ENCODE data around the gene GALNT6.

GALNT6 gene

DNA sequence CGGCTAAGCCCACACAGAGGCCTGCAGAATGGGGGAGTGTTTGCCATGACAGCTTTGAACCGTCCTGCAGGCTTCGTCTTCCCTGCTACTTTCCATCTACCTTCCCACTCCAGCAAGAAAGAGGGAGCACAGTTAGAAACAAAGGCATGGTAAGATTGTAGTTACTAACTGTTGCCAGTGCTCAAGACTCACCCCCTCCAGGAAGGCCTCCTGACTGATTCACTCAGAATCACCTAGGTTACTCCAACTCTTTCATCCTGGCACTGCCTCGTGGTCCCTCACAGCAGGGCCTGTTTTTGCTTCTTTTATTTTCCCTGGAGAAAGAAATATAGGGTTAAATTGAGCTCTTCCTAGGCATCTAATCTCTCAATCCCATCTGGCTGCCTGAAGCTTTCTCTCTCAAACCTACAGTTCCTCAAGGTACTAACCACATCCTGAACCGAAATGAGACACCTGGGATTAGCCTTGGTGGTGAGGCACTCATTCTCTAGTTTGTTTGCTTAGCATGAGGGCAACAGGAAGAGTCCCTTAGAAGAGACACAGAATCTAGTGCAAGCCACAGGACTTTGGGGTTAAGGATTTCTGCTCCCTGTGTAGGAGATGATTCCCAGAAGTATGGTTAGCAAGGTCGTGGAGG lies 7.8 kb downstream of the GALNT6 start:
- H3K4me3 ChIP-seq (ENCODE audit: low read depth, low read length) = no peak overlapping the region
- TF ChIP-seq, protein P1, sequence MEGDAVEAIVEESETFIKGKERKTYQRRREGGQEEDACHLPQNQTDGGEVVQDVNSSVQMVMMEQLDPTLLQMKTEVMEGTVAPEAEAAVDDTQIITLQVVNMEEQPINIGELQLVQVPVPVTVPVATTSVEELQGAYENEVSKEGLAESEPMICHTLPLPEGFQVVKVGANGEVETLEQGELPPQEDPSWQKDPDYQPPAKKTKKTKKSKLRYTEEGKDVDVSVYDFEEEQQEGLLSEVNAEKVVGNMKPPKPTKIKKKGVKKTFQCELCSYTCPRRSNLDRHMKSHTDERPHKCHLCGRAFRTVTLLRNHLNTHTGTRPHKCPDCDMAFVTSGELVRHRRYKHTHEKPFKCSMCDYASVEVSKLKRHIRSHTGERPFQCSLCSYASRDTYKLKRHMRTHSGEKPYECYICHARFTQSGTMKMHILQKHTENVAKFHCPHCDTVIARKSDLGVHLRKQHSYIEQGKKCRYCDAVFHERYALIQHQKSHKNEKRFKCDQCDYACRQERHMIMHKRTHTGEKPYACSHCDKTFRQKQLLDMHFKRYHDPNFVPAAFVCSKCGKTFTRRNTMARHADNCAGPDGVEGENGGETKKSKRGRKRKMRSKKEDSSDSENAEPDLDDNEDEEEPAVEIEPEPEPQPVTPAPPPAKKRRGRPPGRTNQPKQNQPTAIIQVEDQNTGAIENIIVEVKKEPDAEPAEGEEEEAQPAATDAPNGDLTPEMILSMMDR (IDR thresholded peaks at IDR 0.05; ENCODE audit: borderline replicate concordance, insufficient read depth, low read depth, low read length) = no peak

DNA sequence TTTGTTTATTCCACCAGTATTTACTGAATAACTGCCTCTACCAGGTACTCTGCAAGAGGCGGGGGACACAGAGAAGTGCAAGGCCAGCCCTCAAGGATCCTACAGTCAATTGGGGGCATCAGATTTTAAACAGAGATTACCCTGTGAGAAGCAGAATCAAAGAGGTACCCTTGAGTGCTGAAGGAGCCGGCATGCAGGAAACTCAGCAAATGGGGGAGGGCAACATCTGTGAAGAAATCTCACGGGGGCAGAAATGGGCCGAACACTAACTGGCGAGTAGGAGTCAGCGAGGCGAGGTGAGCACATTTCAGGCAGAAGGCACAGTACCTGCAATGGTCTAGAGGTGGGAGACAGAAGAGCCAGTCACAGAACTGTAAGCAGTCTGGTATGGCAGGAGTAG lies 9.0 kb downstream of the GALNT6 start:
- H3K4me3 ChIP-seq (ENCODE audit: low read depth, low read length) = no peak overlapping the region
- TF ChIP-seq, protein P1 (IDR thresholded peaks at IDR 0.05; ENCODE audit: borderline replicate concordance, insufficient read depth, low read depth, low read length) = no peak

DNA sequence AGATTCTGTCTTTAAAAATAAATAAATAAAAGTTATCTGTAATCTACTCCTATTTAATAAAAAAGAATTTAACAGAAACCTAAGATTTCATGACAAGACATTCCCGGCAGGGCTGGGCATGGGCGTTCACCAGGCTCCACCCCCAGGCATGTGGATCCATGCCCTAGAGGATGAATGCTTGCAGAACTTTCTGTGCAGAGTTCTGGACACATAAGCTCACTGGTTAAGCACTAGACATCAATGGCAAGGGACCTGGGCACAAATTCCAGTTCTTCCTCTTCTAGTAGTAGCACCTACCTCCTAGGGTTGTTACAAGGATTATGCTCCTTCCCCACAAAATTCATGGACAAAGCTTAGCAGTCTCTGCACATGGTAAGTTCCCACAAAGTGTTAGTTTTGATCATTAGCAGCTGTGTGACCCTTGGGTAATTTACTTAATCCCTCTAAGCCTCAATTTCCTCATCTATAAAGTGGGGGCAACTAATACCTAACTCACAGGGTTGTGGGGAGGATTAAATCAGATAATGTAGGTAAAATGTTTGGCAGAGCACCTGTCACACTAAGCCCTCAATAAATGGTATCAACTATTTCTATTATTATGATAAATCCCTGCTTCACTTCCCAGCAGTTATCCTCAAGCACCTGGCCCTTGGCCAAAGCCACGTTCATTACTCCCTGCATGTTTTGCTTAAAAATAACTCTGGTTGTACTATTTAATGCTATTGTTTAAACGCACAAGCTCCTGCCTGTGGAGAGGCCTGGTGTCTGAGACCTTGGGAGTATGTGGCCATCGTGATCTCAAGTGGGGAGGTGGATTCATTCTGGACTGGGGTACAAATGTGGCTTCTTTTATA lies 9.8 kb downstream of the GALNT6 start:
- no peak overlapping the region for H3K4me3 ChIP-seq (ENCODE audit: low read depth, low read length)
- TF ChIP-seq, protein P1 (IDR thresholded peaks at IDR 0.05; ENCODE audit: borderline replicate concordance, insufficient read depth, low read depth, low read length) = no peak

DNA sequence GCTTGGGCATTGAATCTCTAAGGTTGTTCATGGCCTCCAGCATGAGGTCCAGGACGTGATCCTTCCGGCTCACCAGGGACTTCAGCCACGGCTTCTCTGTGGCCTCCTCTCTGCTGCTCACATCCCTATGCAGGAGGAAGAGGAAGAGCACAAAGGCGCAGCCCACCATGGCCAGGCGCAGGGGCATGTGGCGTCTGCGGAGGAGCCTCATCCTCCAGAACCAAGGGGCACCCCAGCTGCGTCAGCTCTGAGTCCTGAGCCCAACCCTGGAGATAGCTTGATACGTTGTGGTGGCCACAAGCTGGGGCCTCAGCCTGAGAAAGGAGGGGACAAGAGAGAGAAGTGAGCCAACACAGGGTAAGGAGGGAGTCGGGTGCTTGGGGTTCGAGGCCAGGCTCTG lies 11.6 kb downstream of the GALNT6 start:
- TF ChIP-seq, protein P1 (IDR thresholded peaks at IDR 0.05; ENCODE audit: borderline replicate concordance, insufficient read depth, low read depth, low read length) = no peak
- H3K4me3 ChIP-seq (ENCODE audit: low read depth, low read length) = no peak overlapping the region

DNA sequence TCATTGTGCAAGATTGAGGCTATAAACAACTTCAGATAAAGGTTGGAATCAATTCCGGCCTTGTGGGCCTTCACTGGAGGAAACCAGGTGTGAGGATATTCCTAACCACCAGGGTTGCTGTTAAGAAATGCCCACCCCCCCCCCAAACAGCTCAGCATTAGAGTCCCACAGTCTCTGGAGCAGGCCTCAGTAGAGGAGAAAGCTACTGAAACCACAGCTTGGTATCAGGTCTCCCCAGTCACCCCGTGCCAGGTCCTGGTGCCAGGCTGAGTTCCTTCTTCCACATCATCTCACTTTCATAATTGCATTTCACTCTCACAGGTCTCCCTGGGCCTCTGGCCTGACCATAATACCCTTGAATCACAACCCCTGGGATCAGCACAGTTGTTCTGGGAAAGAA lies 12.5 kb downstream of the GALNT6 start:
- no peak overlapping the region for H3K4me3 ChIP-seq (ENCODE audit: low read depth, low read length)
- TF ChIP-seq, protein P1 (IDR thresholded peaks at IDR 0.05; ENCODE audit: borderline replicate concordance, insufficient read depth, low read depth, low read length) = no peak

DNA sequence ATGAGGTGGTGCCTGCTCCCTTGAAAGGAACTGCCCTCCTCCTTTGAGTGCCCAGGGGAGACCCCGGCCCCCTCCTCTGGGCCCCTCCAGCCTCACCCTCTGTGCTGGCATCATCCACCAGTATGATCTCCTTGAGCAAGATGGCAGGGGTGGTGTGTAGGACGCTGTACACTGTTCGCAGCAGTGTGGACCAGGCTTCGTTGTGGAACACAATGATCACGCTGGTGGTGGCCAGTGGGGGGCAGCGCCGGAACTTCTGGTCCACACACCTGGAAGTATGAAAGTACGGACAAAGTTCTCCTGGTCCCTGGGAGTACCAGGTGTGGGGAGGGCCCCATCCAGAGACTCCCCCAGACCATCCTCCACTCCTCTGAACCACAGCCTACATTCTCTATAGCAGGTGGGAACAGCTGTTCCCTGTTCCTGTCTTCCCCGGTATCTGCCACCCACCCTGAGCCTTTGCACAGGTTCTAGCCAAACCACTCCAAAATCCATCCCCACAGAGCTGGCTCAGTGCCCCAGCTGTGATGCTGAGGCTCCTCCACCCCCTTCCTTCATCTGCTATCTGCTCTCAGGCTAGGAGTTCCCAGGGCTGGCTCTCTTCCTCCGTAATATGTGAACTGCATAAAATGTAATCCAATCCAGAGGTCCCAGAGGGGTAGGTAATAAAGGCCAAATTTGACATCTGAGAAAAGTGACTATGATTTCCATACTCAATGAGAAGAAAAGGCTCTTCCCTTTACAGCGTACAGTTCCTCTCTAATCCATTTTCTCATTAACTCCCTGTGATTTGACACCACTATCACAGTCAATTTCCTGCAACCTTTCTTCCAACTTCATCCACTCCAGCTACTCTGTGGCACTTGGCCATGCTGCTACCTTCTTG lies 13.9 kb downstream of the GALNT6 start:
- no peak overlapping the region for H3K4me3 ChIP-seq (ENCODE audit: low read depth, low read length)
- TF ChIP-seq, protein P1 (IDR thresholded peaks at IDR 0.05; ENCODE audit: borderline replicate concordance, insufficient read depth, low read depth, low read length) = no peak
